K562 (cell line): ENCODE data around the gene ZNF646. TPM values are rescaled to one million over a fixed set of nuclear protein-coding genes. Genes with fewer than 3 reads are reported as not detected.

Source experiments
- ATF7 ChIP-seq: fragments of 450-650 bp; IDR thresholded peaks from 2 replicates; pipeline ENCODE4 v1.7.1; 2014; ENCODE audit warnings: mild to moderate bottlenecking, moderate library complexity
- CBFA2T3 ChIP-seq: fragments of 450-650 bp; IDR thresholded peaks from 2 replicates; pipeline ENCODE4 v1.6.1; 2017
- HEY1 ChIP-seq: fragments of 250-450 bp; sonication (Bioruptor Pico); IDR thresholded peaks from 2 replicates; pipeline ENCODE4 v1.5.0; 2020; ENCODE audit warnings: mild to moderate bottlenecking, moderate library complexity, borderline replicate concordance
- HNRNPUL1 ChIP-seq: fragments of 200-400 bp; formaldehyde crosslinking; IDR thresholded peaks from 2 replicates; pipeline ENCODE4 v1.6.1; 2017; ENCODE audit warnings: low read length
- MTF1 ChIP-seq: fragments of 250-450 bp; sonication (Bioruptor Pico); IDR thresholded peaks from 2 replicates; pipeline ENCODE4 v1.9.0; 2021; ENCODE audit warnings: moderate library complexity, mild to moderate bottlenecking, inconsistent platforms, borderline replicate concordance
- NELFE ChIP-seq: IDR thresholded peaks from 2 replicates; pipeline ENCODE4 v1.6.1; 2011; ENCODE audit warnings: mild to moderate bottlenecking; ENCODE audit not compliant: insufficient read depth, insufficient read length
- PPARD ChIP-seq: fragments of 250-450 bp; sonication (Bioruptor Pico); IDR thresholded peaks from 2 replicates; pipeline ENCODE4 v1.8.0; 2022; ENCODE audit warnings: inconsistent platforms, mild to moderate bottlenecking, moderate library complexity
- SLC30A9 ChIP-seq: fragments of 250-450 bp; sonication (Bioruptor Pico); IDR thresholded peaks from 2 replicates; pipeline ENCODE4 v1.8.0; 2022; ENCODE audit warnings: mild to moderate bottlenecking, moderate library complexity
- ZFX ChIP-seq: sonication (generic); formaldehyde crosslinking; IDR thresholded peaks from 2 replicates; pipeline ENCODE4 v1.8.0; 2022; ENCODE audit warnings: mild to moderate bottlenecking, missing genetic modification reagents, moderate library complexity
- ZNF165 ChIP-seq: fragments of 250-450 bp; sonication (Bioruptor Pico); IDR thresholded peaks from 2 replicates; pipeline ENCODE4 v1.4.0; 2020; ENCODE audit warnings: borderline replicate concordance
- ZNF41 ChIP-seq: fragments of 250-450 bp; sonication (Bioruptor Pico); conservative IDR thresholded peaks from 2 replicates; pipeline ENCODE4 v1.4.0; 2020; ENCODE audit warnings: mild to moderate bottlenecking
- ZNF780A ChIP-seq: fragments of 250-450 bp; sonication (Bioruptor Pico); IDR thresholded peaks from 2 replicates; pipeline ENCODE4 v1.5.0; 2021; ENCODE audit warnings: mild to moderate bottlenecking
- polyA plus RNA-seq, 8 experiments: library from polyadenylated mRNA; depleted of rRNA in 4 of 8; stranded (reverse) in 5 of 8; unstranded in 3 of 8; fragments of >200 nt; fragmentation: Nextera tagmentation in 2 of 8; fragmentation: Illumina TruSeq in 1 of 8; extraction: Ambion mirVana in 2 of 8; extraction: Trizol in 1 of 8; gene quantifications; 2 replicates each; pipeline versions ENCODE4 v1.2.1 to v1.2.3, GENCODE V29; 2011 to 2014; ENCODE audit warnings: inconsistent platforms in 1 of 8, missing spikeins in 1 of 8
- total RNA-seq, 7 experiments: library from RNA; depleted of rRNA in 6 of 7; stranded (reverse); fragments of >200 nt in 6 of 7; fragmentation: Illumina TruSeq in 2 of 7; extraction: Trizol in 2 of 7; gene quantifications; 2 replicates each; pipeline versions ENCODE4 v1.2.1 to v1.2.3, GENCODE V29; 2011 to 2021; ENCODE audit warnings: low replicate concordance in 1 of 7
- TF ChIP-seq, protein P1 (sequence below): fragments of 250-450 bp; sonication (Bioruptor Pico); IDR thresholded peaks from 2 replicates; pipeline ENCODE4 v1.5.1; 2021; ENCODE audit warnings: mild to moderate bottlenecking
- TF ChIP-seq, protein P2 (sequence below): sonication (generic); formaldehyde crosslinking; IDR thresholded peaks from 2 replicates; pipeline ENCODE4 v1.8.1; 2023; ENCODE audit warnings: mild to moderate bottlenecking, missing genetic modification reagents
- TF ChIP-seq, protein P3 (sequence below), 2 experiments: fragments of 450-650 bp in 1 of 2; sonication (generic) in 1 of 2; formaldehyde crosslinking in 1 of 2; IDR thresholded peaks in 1 of 2; conservative IDR thresholded peaks in 1 of 2; 2 replicates each; pipeline versions ENCODE4 v1.6.1 to v1.8.1; 2016 to 2023; ENCODE audit warnings: mild to moderate bottlenecking in 2 of 2, moderate library complexity in 2 of 2, inconsistent platforms in 1 of 2, missing genetic modification reagents in 1 of 2
- TF ChIP-seq, protein P4 (sequence below): fragments of 250-450 bp; sonication (Bioruptor Pico); IDR thresholded peaks from 2 replicates; pipeline ENCODE4 v1.9.0; 2021; ENCODE audit warnings: mild to moderate bottlenecking
- TF ChIP-seq, protein P5 (sequence below), 2 experiments: fragments of 450-650 bp; conservative IDR thresholded peaks; 2 replicates each; pipeline ENCODE4 v1.6.1; 2017; ENCODE audit warnings: mild to moderate bottlenecking in 2 of 2, moderate library complexity in 2 of 2
- TF ChIP-seq, protein P6 (sequence below): fragments of 450-650 bp; formaldehyde crosslinking; IDR thresholded peaks from 2 replicates; pipeline ENCODE4 v1.4.0; 2020; ENCODE audit warnings: mild to moderate bottlenecking, mixed read lengths

ZNF646 gene
- total and polyA plus RNA-seq, 9 of the 15 experiments (the other 6 are each of a cell fraction or from before 2014, with no cell fraction given), result 0.08 to 20.6 (median 8.0) TPM

DNA sequence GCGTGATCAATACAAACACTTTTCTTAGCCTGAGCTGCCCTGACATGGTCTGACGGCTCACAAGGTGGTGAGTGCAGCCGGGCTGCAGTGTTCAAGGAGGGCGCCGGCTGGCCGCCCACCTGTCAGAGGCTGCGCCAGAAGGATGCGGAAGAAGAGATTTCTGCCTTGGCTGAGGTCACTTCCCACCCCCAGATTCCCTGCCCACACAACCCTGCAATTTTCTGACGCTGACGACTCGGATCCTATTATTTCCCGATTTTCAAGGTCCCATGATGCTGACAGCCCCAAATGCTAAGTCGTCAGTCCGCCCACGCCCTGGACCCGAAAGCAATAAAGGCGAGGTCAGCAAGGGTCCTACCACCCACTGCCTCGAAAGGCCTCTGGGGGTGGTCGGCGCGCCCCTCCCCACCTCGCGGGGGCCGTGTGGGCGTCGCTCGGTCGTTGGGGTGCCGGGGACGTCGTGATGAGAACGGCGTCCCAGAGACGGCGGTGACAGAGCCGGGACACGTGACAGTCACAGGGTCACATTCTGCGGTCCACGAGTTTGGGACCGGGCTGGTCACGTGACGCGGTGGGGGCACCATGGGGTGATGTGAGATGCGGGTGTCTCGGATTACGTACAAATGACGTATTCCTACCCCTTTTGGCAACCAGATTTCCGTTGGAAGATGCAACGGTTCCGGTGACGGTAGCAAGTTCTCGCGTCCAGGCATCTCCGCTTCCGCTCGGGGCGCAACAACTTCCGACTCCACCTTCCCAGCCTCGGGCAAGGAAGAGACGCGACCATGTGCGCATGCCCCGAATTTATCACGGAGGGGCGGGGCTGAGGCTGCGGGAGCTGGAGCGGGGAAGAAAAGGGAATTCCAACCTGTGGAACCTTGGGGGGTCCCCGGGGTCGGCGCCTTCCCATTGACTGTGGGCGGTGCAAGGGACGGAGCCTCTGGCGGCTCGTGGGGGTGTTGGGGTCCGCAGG, 41.2 kb upstream of the ZNF646 start, which contains the start of gene STX4 (continued):
- TF ChIP-seq, protein P1, sequence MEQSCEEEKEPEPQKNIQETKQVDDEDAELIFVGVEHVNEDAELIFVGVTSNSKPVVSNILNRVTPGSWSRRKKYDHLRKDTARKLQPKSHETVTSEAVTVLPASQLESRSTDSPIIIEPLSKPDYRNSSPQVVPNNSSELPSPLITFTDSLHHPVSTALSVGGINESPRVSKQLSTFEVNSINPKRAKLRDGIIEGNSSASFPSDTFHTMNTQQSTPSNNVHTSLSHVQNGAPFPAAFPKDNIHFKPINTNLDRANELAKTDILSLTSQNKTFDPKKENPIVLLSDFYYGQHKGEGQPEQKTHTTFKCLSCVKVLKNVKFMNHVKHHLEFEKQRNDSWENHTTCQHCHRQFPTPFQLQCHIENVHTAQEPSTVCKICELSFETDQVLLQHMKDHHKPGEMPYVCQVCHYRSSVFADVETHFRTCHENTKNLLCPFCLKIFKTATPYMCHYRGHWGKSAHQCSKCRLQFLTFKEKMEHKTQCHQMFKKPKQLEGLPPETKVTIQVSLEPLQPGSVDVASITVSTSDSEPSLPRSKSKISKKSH (CRISPR knock-in tag), result no peak
- TF ChIP-seq, protein P2, sequence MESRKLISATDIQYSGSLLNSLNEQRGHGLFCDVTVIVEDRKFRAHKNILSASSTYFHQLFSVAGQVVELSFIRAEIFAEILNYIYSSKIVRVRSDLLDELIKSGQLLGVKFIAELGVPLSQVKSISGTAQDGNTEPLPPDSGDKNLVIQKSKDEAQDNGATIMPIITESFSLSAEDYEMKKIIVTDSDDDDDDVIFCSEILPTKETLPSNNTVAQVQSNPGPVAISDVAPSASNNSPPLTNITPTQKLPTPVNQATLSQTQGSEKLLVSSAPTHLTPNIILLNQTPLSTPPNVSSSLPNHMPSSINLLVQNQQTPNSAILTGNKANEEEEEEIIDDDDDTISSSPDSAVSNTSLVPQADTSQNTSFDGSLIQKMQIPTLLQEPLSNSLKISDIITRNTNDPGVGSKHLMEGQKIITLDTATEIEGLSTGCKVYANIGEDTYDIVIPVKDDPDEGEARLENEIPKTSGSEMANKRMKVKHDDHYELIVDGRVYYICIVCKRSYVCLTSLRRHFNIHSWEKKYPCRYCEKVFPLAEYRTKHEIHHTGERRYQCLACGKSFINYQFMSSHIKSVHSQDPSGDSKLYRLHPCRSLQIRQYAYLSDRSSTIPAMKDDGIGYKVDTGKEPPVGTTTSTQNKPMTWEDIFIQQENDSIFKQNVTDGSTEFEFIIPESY (CRISPR knock-in tag), result peak; percentile 60; the same call in 1 of the 2 replicates
- no peak for TF ChIP-seq HEY1 (CRISPR knock-in tag)
- TF ChIP-seq, protein P3, sequence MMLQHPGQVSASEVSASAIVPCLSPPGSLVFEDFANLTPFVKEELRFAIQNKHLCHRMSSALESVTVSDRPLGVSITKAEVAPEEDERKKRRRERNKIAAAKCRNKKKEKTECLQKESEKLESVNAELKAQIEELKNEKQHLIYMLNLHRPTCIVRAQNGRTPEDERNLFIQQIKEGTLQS (IDR thresholded peaks at IDR 0.05), result peak; percentile 77
- TF ChIP-seq, protein P3 (CRISPR knock-in tag; conservative IDR thresholded peaks at IDR 0.05), result peak; percentile 76
- TF ChIP-seq HNRNPUL1, result no peak
- TF ChIP-seq, protein P4, sequence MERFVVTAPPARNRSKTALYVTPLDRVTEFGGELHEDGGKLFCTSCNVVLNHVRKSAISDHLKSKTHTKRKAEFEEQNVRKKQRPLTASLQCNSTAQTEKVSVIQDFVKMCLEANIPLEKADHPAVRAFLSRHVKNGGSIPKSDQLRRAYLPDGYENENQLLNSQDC (CRISPR knock-in tag), result no peak
- no peak for TF ChIP-seq NELFE
- TF ChIP-seq ZNF41, result no peak
- TF ChIP-seq, protein P5, sequence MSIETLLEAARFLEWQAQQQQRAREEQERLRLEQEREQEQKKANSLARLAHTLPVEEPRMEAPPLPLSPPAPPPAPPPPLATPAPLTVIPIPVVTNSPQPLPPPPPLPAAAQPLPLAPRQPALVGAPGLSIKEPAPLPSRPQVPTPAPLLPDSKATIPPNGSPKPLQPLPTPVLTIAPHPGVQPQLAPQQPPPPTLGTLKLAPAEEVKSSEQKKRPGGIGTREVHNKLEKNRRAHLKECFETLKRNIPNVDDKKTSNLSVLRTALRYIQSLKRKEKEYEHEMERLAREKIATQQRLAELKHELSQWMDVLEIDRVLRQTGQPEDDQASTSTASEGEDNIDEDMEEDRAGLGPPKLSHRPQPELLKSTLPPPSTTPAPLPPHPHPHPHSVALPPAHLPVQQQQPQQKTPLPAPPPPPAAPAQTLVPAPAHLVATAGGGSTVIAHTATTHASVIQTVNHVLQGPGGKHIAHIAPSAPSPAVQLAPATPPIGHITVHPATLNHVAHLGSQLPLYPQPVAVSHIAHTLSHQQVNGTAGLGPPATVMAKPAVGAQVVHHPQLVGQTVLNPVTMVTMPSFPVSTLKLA (conservative IDR thresholded peaks at IDR 0.05), result peak; percentile 94 to 97
- TF ChIP-seq MTF1 (CRISPR knock-in tag), result no peak
- no peak for TF ChIP-seq ZNF780A (CRISPR knock-in tag)
- TF ChIP-seq ZNF165 (CRISPR knock-in tag), result no peak
- TF ChIP-seq, protein P6, sequence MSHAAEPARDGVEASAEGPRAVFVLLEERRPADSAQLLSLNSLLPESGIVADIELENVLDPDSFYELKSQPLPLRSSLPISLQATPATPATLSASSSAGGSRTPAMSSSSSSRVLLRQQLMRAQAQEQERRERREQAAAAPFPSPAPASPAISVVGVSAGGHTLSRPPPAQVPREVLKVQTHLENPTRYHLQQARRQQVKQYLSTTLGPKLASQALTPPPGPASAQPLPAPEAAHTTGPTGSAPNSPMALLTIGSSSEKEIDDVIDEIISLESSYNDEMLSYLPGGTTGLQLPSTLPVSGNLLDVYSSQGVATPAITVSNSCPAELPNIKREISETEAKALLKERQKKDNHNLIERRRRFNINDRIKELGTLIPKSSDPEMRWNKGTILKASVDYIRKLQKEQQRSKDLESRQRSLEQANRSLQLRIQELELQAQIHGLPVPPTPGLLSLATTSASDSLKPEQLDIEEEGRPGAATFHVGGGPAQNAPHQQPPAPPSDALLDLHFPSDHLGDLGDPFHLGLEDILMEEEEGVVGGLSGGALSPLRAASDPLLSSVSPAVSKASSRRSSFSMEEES (CRISPR knock-in tag), result peak; percentile 100
- TF ChIP-seq ATF7, result peak; percentile 98
- TF ChIP-seq CBFA2T3, result peak; percentile 28
- TF ChIP-seq SLC30A9 (CRISPR knock-in tag), result no peak
- TF ChIP-seq PPARD, result no peak
- peak; percentile 60 for TF ChIP-seq ZFX
